Naive thymus-derived CD4-positive, alpha-beta T cell (primary cell): ENCODE data around the gene CIP2A. TPM values are rescaled to one million over a fixed set of nuclear protein-coding genes. Genes with fewer than 3 reads are reported as not detected.

ENCODE experiments used
- ATAC-seq: fragments of 150-1000 bp; cut with Tn5 transposase; 2 replicates; pipeline ENCODE4 v1.10.0; 2021; ENCODE audit warnings: mild to moderate bottlenecking, moderate library complexity
- CTCF ChIA-PET: fragments of 350-600 bp; sonication (Branson Sonifier 250); formaldehyde crosslinking; loops from one replicate; lab custom pipeline; 2021; ENCODE audit warnings: antibody characterized with exemption; lab: Charles Lee
- POLR2A ChIA-PET: fragments of 350-600 bp; sonication (Branson Sonifier 250); formaldehyde crosslinking; loops from one replicate; lab custom pipeline; 2021; ENCODE audit warnings: antibody characterized with exemption, inconsistent platforms; lab: Charles Lee
- DNase-seq, 9 donors: peaks; one replicate each; pipeline versions ENCODE4 v3.0.0 to v3.0.0-alpha.2; 2020 to 2022; ENCODE audit warnings: mixed read lengths in 1 of 9
- H3K27ac ChIP-seq: one replicate; pipeline ENCODE4 v1.7.0; 2013; ENCODE audit warnings: mild to moderate bottlenecking, low read depth, low read length, moderate library complexity
- H3K27me3 ChIP-seq, 2 donors: one replicate each; pipeline ENCODE4 v1.7.0; 2013; ENCODE audit warnings: low read length in 2 of 2, mild to moderate bottlenecking in 2 of 2, moderate library complexity in 2 of 2; ENCODE audit not compliant: control insufficient read depth in 2 of 2, insufficient read depth in 2 of 2
- H3K36me3 ChIP-seq, 3 experiments: 1 replicate in 2 of 3; 2 replicates in 1 of 3; pipeline ENCODE4 v1.7.0; 2013; ENCODE audit warnings: low read length in 3 of 3, mild to moderate bottlenecking in 3 of 3, moderate library complexity in 1 of 3; ENCODE audit not compliant: insufficient read depth in 3 of 3, control insufficient read depth in 2 of 3
- H3K4me1 ChIP-seq, 2 donors: one replicate each; pipeline ENCODE4 v1.7.0; 2013; ENCODE audit warnings: low read length in 2 of 2, mild to moderate bottlenecking in 2 of 2, moderate library complexity in 1 of 2; ENCODE audit not compliant: control insufficient read depth in 2 of 2, insufficient read depth in 2 of 2
- H3K4me3 ChIP-seq: 2 replicates; pipeline ENCODE4 v1.7.0; 2013; ENCODE audit warnings: mild to moderate bottlenecking, low read length
- H3K9me3 ChIP-seq, 3 experiments: 1 replicate in 2 of 3; 2 replicates in 1 of 3; pipeline ENCODE4 v1.7.0; 2013; ENCODE audit warnings: low read length in 3 of 3; ENCODE audit not compliant: control insufficient read depth in 2 of 3
- H3K27ac Mint-ChIP-seq, 9 donors: one replicate each; pipeline ENCODE4 v1.8.0; 2020 to 2022; ENCODE audit warnings: mixed read lengths in 9 of 9, mild to moderate bottlenecking in 8 of 9, moderate library complexity in 5 of 9, inconsistent platforms in 2 of 9
- H3K27me3 Mint-ChIP-seq, 5 donors: one replicate each; pipeline ENCODE4 v1.8.0; 2021 to 2022; ENCODE audit warnings: mixed read lengths in 5 of 5, mild to moderate bottlenecking in 1 of 5
- H3K36me3 Mint-ChIP-seq, 5 donors: one replicate each; pipeline ENCODE4 v1.8.0; 2020 to 2022; ENCODE audit warnings: mixed read lengths in 5 of 5, mild to moderate bottlenecking in 3 of 5, inconsistent platforms in 1 of 5
- H3K4me1 Mint-ChIP-seq, 7 donors: one replicate each; pipeline ENCODE4 v1.8.0; 2020 to 2022; ENCODE audit warnings: mixed read lengths in 7 of 7, mild to moderate bottlenecking in 3 of 7, inconsistent platforms in 1 of 7
- H3K4me3 Mint-ChIP-seq, 10 donors: one replicate each; pipeline ENCODE4 v1.8.0; 2020 to 2022; ENCODE audit warnings: mild to moderate bottlenecking in 10 of 10, mixed read lengths in 10 of 10, moderate library complexity in 6 of 10, inconsistent platforms in 2 of 10
- H3K9me3 Mint-ChIP-seq, 11 donors: one replicate each; pipeline ENCODE4 v1.8.0; 2020 to 2022; ENCODE audit warnings: mixed read lengths in 11 of 11, mild to moderate bottlenecking in 4 of 11, inconsistent platforms in 1 of 11, moderate library complexity in 1 of 11
- intact Hi-C, 2 donors: fragments of 100-400 bp; cut with micrococcal nuclease; formaldehyde crosslinking; loops; one replicate each; pipeline ENCODE4 v1.15.1; 2023
- polyA plus RNA-seq, 2 donors: library from polyadenylated mRNA; unstranded; fragments of 300-500 nt; fragmentation: Illumina TruSeq; gene quantifications; one replicate each; pipeline ENCODE4 v1.2.3, GENCODE V29; 2021
- total RNA-seq, 6 experiments: library from RNA in 5 of 6; stranded (reverse) in 5 of 6; gene quantifications; 1 replicate in 5 of 6; 2 replicates in 1 of 6; pipeline ENCODE4 v1.2.3 and lab custom pipeline; 2021 to 2026

CIP2A gene
- total and polyA plus RNA-seq, 7 experiments from 2014 or later, result 1.7 to 44.2 (median 4.1) TPM

DNA sequence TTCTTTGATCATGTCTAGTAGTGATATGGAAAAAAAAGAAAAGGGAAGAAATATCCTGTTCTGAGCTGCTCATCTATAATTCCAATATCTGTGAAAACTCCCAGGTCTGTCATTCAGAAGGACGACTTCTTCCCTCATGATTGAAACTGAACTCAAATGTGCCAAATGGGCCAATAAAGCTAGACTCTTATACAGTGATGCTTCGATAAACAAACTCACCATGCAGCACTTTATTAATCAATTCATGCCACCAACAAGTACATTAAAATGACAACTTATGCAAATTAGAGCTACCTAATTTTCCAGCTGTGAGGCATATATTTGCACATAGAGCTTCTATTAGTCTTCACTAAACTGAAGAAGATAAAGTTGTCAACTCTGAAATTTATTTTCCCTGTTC is 63.3 kb downstream of the CIP2A start:
- ChIA-PET CTCF (no interaction called here), POLR2A (no interaction called here)
- H3K27me3 Mint-ChIP-seq, result peaks cover 14 to 36% (median 26%) of the 10 kb centered on the region in 5 donors
- H3K27ac ChIP-seq, result no peak overlapping the region
- ATAC-seq (no peak), DNase-seq (no peak)
- H3K4me3 Mint-ChIP-seq, result no peak overlapping the region
- H3K27ac Mint-ChIP-seq, result no peak overlapping the region
- H3K9me3 ChIP-seq, result no peaks in the 10 kb centered on the region
- intact Hi-C loops, result no loop called here
- H3K9me3 Mint-ChIP-seq, result peaks cover 0 to 5% (median 0%) of the 10 kb centered on the region in 11 donors
- H3K27me3 ChIP-seq, result no peaks in the 10 kb centered on the region
- no peaks in the 10 kb centered on the region for H3K4me1 Mint-ChIP-seq
- H3K4me1 ChIP-seq, result no peaks in the 10 kb centered on the region
- H3K4me3 ChIP-seq, result no peak overlapping the region
- no peaks in the 10 kb centered on the region for H3K36me3 ChIP-seq
- H3K36me3 Mint-ChIP-seq, result peaks cover 0 to 3% (median 0%) of the 10 kb centered on the region in 5 donors

DNA sequence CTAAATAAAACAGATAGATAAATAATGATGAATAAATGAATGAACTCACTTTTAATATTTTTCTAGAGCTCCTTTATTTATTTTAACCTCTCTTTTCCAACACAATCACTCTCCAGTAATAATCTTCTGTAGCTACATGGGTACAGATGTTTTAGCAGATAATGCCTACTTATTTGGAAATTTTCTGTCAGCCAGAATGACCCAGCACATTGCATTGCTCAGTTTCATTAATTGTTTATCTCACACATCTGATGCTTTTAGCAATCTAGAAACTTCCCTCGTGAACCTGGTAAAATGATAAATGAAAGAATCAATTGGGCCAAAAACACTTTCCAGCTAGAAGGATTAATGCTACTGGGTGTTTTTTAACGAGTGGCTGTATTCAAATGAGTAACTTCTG is 64.0 kb downstream of the CIP2A start:
- POLR2A ChIA-PET, result no interaction called here
- Mint-ChIP-seq H3K4me1 (no peaks in the 10 kb centered on the region), H3K36me3 (no peaks in the 10 kb centered on the region), H3K9me3 (peaks cover 0 to 5% (median 0%) of the 10 kb centered on the region in 11 donors), H3K27ac (no peak overlapping the region), H3K27me3 (peaks cover 12 to 32% (median 21%) of the 10 kb centered on the region in 5 donors), H3K4me3 (no peak overlapping the region)
- Histone ChIP-seq H3K27ac (no peak overlapping the region), H3K4me3 (no peak overlapping the region), H3K27me3 (no peaks in the 10 kb centered on the region), H3K9me3 (no peaks in the 10 kb centered on the region), H3K4me1 (no peaks in the 10 kb centered on the region), H3K36me3 (no peaks in the 10 kb centered on the region)
- CTCF ChIA-PET, result no interaction called here
- no peak for DNase-seq
- intact Hi-C loops, result no loop called here
- ATAC-seq, result no peak

DNA sequence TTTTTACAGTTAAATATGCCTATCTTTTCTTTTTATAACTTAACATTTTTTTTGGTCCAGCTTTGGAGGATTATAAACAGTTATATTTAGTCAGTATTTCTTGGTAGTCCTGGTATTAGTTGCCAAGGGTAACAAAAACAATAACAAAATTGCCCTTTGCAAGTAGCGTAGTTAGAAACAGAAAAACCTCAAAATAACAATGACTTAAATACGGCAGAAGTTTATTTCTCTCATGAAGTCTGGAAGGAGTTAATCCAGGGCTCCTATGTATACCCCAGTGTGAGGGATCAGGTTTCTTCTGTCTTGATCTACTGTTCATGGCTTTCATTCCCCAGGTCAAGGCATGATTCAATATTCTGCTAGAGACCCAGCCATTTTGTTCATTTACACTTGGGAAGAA is 64.7 kb downstream of the CIP2A start:
- intact Hi-C loops, result no loop called here
- no peaks in the 10 kb centered on the region for H3K4me1 Mint-ChIP-seq

GRCh38 chr3:108518895-108519294 is 70.3 kb downstream of the CIP2A start:
- Mint-ChIP-seq H3K4me1 (no peaks in the 10 kb centered on the region), H3K9me3 (no peaks in the 10 kb centered on the region), H3K4me3 (no peak overlapping the region), H3K27ac (no peak overlapping the region), H3K27me3 (peaks cover 0 to 17% (median 5%) of the 10 kb centered on the region in 5 donors), H3K36me3 (no peaks in the 10 kb centered on the region)
- Histone ChIP-seq H3K27me3 (no peaks in the 10 kb centered on the region), H3K4me1 (no peaks in the 10 kb centered on the region), H3K4me3 (no peak overlapping the region), H3K27ac (no peak overlapping the region), H3K9me3 (no peaks in the 10 kb centered on the region), H3K36me3 (no peaks in the 10 kb centered on the region)
- ATAC-seq, result no peak
- DNase-seq, result no peak
- CTCF ChIA-PET, result no interaction called here
- intact Hi-C loops, result no loop called here
- POLR2A ChIA-PET, result no interaction called here

More for the DNA sequence above, 64.7 kb downstream of the CIP2A start:
- Histone ChIP-seq H3K36me3 (no peaks in the 10 kb centered on the region), H3K9me3 (no peaks in the 10 kb centered on the region), H3K4me3 (no peak overlapping the region), H3K4me1 (no peaks in the 10 kb centered on the region), H3K27ac (no peak overlapping the region), H3K27me3 (no peaks in the 10 kb centered on the region)
- ChIA-PET CTCF (no interaction called here), POLR2A (no interaction called here)
- DNase-seq, result no peak
- Mint-ChIP-seq H3K27ac (no peak overlapping the region), H3K9me3 (peaks cover 0 to 2% (median 0%) of the 10 kb centered on the region in 11 donors), H3K36me3 (no peaks in the 10 kb centered on the region), H3K4me3 (no peak overlapping the region), H3K27me3 (peaks cover 10 to 28% (median 18%) of the 10 kb centered on the region in 5 donors)
- ATAC-seq, result no peak

- intact Hi-C loops, result no loop called here
- DNase-seq (no peak), ATAC-seq (no peak)
- Mint-ChIP-seq H3K27me3 (peaks cover 0 to 15% (median 5%) of the 10 kb centered on the region in 5 donors), H3K9me3 (no peaks in the 10 kb centered on the region), H3K36me3 (no peaks in the 10 kb centered on the region), H3K4me3 (no peak overlapping the region), H3K4me1 (peaks cover 0 to 4% (median 0%) of the 10 kb centered on the region in 7 donors), H3K27ac (no peak overlapping the region)
- no peaks in the 10 kb centered on the region for H3K36me3 ChIP-seq
- no peak overlapping the region for H3K4me3 ChIP-seq
- H3K9me3 ChIP-seq, result no peaks in the 10 kb centered on the region
- ChIA-PET CTCF (no interaction called here), POLR2A (interaction anchor here (0.6 kb wide), 1 partner anchor 98 kb away, joined by 3 read pairs; no protein-coding TSS in a partner anchor)
- H3K4me1 ChIP-seq, result no peaks in the 10 kb centered on the region
- no peaks in the 10 kb centered on the region for H3K27me3 ChIP-seq
- H3K27ac ChIP-seq, result no peak overlapping the region
Observed at GRCh38 chr3:108516881-108517280, 72.4 kb downstream of the CIP2A start.

GRCh38 chr3:108513961-108514360 is 75.3 kb downstream of the CIP2A start:
- Mint-ChIP-seq H3K36me3 (no peaks in the 10 kb centered on the region), H3K4me3 (no peak overlapping the region), H3K9me3 (no peaks in the 10 kb centered on the region), H3K4me1 (peaks cover 0 to 4% (median 0%) of the 10 kb centered on the region in 7 donors), H3K27me3 (peaks cover 0 to 10% (median 5%) of the 10 kb centered on the region in 5 donors), H3K27ac (no peak overlapping the region)
- Histone ChIP-seq H3K4me3 (no peak overlapping the region), H3K4me1 (no peaks in the 10 kb centered on the region), H3K9me3 (no peaks in the 10 kb centered on the region), H3K36me3 (no peaks in the 10 kb centered on the region), H3K27ac (no peak overlapping the region), H3K27me3 (no peaks in the 10 kb centered on the region)
- DNase-seq (no peak), ATAC-seq (no peak)
- ChIA-PET CTCF (no interaction called here), POLR2A (no interaction called here)
- intact Hi-C loops, result no loop called here

DNA sequence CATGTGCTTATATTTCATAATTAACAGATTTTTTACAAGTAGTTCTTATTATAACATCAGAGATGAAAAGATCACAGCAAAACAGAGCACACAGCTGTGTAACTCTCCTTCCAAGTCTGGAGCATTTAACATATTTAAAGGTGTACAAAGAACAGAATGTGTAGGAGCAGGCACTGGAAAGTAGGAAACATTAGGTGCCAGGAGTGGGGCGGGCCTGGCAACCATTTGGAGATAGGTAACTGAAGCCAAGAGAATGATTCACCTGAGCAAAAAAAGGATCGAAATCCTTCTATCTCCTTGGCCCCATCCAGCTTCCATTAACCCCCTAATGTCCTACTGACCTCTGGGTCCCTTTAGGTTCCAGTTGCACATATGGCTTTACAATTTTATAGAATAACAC is 76.6 kb downstream of the CIP2A start:
- ATAC-seq (no peak), DNase-seq (no peak)
- no peak overlapping the region for H3K27ac ChIP-seq
- Mint-ChIP-seq H3K27me3 (peaks cover 0 to 10% (median 5%) of the 10 kb centered on the region in 5 donors), H3K27ac (no peak overlapping the region), H3K36me3 (no peaks in the 10 kb centered on the region), H3K9me3 (no peaks in the 10 kb centered on the region), H3K4me1 (peaks cover 0 to 4% (median 0%) of the 10 kb centered on the region in 7 donors), H3K4me3 (no peak overlapping the region)
- intact Hi-C loops, result no loop called here
- POLR2A ChIA-PET, result no interaction called here
- CTCF ChIA-PET, result no interaction called here
- H3K36me3 ChIP-seq, result no peaks in the 10 kb centered on the region
- no peaks in the 10 kb centered on the region for H3K9me3 ChIP-seq
- no peaks in the 10 kb centered on the region for H3K27me3 ChIP-seq
- H3K4me1 ChIP-seq, result no peaks in the 10 kb centered on the region
- H3K4me3 ChIP-seq, result no peak overlapping the region
